HepG2 (cell line): Measurements from ENCODE around the gene SEPHS1. TPM values are rescaled to one million over a fixed set of nuclear protein-coding genes. Genes with fewer than 3 reads are reported as not detected.

Experiments
- GLMP ChIP-seq: sonication (generic); formaldehyde crosslinking; IDR thresholded peaks from 2 replicates; pipeline ENCODE4 v1.9.0; 2021; ENCODE audit warnings: missing genetic modification reagents, mild to moderate bottlenecking, borderline replicate concordance
- HNF4A ChIP-seq: sonication (generic); formaldehyde crosslinking; IDR thresholded peaks from 2 replicates; pipeline ENCODE4 v1.4.0; 2020; ENCODE audit warnings: missing genetic modification reagents
- JUNB ChIP-seq: sonication (generic); formaldehyde crosslinking; IDR thresholded peaks from 2 replicates; pipeline ENCODE4 v1.8.0; 2022; ENCODE audit warnings: missing genetic modification reagents, mild to moderate bottlenecking, borderline replicate concordance
- NFAT5 ChIP-seq: sonication (generic); formaldehyde crosslinking; IDR thresholded peaks from 2 replicates; pipeline ENCODE4 v1.4.0; 2020; ENCODE audit warnings: missing genetic modification reagents
- PATZ1 ChIP-seq: sonication (generic); formaldehyde crosslinking; IDR thresholded peaks from 2 replicates; pipeline ENCODE4 v1.4.0; 2020; ENCODE audit warnings: missing genetic modification reagents
- POLR2G ChIP-seq: fragments of 200-400 bp; formaldehyde crosslinking; IDR thresholded peaks from 2 replicates; pipeline ENCODE4 v1.6.1; 2018; ENCODE audit warnings: mild to moderate bottlenecking, low read depth, low read length, moderate library complexity
- ZNF407 ChIP-seq: sonication (generic); formaldehyde crosslinking; IDR thresholded peaks from one replicate; pipeline ENCODE4 v1.5.1; 2020; ENCODE audit warnings: mild to moderate bottlenecking, missing genetic modification reagents; ENCODE audit errors: not compliant biosample characterization
- polyA plus RNA-seq, 8 experiments: library from polyadenylated mRNA; depleted of rRNA in 3 of 8; stranded (reverse) in 7 of 8; unstranded in 1 of 8; fragments of >200 nt; fragmentation: Illumina TruSeq in 4 of 8; extraction: Trizol in 4 of 8; gene quantifications; 2 replicates each; pipeline versions ENCODE4 v1.2.1 to v1.2.3, GENCODE V29; 2011 to 2016; ENCODE audit warnings: low read depth in 4 of 8, missing spikeins in 1 of 8, mixed read lengths in 1 of 8; ENCODE audit not compliant: insufficient read depth in 1 of 8
- total RNA-seq, 5 experiments: library from RNA; depleted of rRNA; stranded (reverse); fragments of >200 nt; fragmentation: Illumina TruSeq; extraction: Trizol; gene quantifications; 2 replicates each; pipeline ENCODE4 v1.2.3, GENCODE V29; 2016; ENCODE audit warnings: low read depth in 1 of 5

SEPHS1 gene
- total and polyA plus RNA-seq, 2 of the 13 experiments (the other 11 are each of a cell fraction or from before 2014, with no cell fraction given): 57.8 to 61.5 TPM

GRCh38 chr10:13291821-13292773, 56.0 kb downstream of the SEPHS1 start (continued):
- TF ChIP-seq NFAT5 (CRISPR knock-in tag) (no peak), JUNB (CRISPR knock-in tag) (no peak), PATZ1 (no peak), HNF4A (CRISPR knock-in tag) (peak; percentile 88), POLR2G (no peak), GLMP (CRISPR knock-in tag) (no peak), ZNF407 (CRISPR knock-in tag) (no peak)
